RPMI7951 (cell line): ENCODE measurements around the gene CD300A. TPM values are rescaled to one million over a fixed set of nuclear protein-coding genes. Genes with fewer than 3 reads are reported as not detected.

Experiments
- total RNA-seq: library from RNA; depleted of rRNA; stranded (reverse); fragments of >200 nt; shearing (Covaris generic); gene quantifications from 2 replicates; pipeline ENCODE4 v1.2.3, GENCODE V29; 2014; rRNA removed

CD300A gene
- total RNA-seq, 1 experiment from 2014 or later, result not detected

Other genes with a start within 250 kb of the CD300A start
- not detected in 2 replicates for gene DNAI2, start 192.4 kb upstream of the CD300A start, total RNA-seq
- gene KIF19, start 140.4 kb upstream of the CD300A start, total RNA-seq, result not detected in 2 replicates
- gene BTBD17, start 104.8 kb upstream of the CD300A start, total RNA-seq, result not detected in 2 replicates
- gene GPR142, start 99.1 kb upstream of the CD300A start, total RNA-seq, result not detected in 2 replicates
- 133 and 154 TPM in 2 replicates for gene GPRC5C, start 34.5 kb upstream of the CD300A start, total RNA-seq
- not detected in 2 replicates for gene CD300LB, start 64.8 kb downstream of the CD300A start, total RNA-seq
- gene CD300C, start 79.5 kb downstream of the CD300A start, total RNA-seq, result not detected in 2 replicates
- gene CD300H, start 100.9 kb downstream of the CD300A start, total RNA-seq, result not detected in 2 replicates
- gene CD300LD, start 125.6 kb downstream of the CD300A start, total RNA-seq, result not detected in 2 replicates
- not detected in 2 replicates for gene CD300E, start 157.1 kb downstream of the CD300A start, total RNA-seq
- gene CD300LF, start 246.3 kb downstream of the CD300A start, total RNA-seq, result not detected in 2 replicates